ENCODE data around the gene CUEDC1. TPM values are rescaled to one million over a fixed set of nuclear protein-coding genes. Genes with fewer than 3 reads are reported as not detected.

Gene CUEDC1
- total and polyA plus RNA-seq, 2 of the 13 experiments (the other 11 are each of a cell fraction or from before 2014, with no cell fraction given) = 7.4 to 12.9 TPM

- TF ChIP-seq RERE (CRISPR knock-in tag; IDR thresholded peaks at IDR 0.05; ENCODE audit: low read depth) (0 out of 2 replicates have a peak, but pooled peaks have one; percentile 16), STAT5B (CRISPR knock-in tag; IDR thresholded peaks at IDR 0.05) (no peak), ZNF256 (CRISPR knock-in tag; conservative IDR thresholded peaks at IDR 0.05) (no peak), DMTF1 (CRISPR knock-in tag; IDR thresholded peaks at IDR 0.05) (no peak), DDIT3 (CRISPR knock-in tag; IDR thresholded peaks at IDR 0.05) (no peak), HNF1A (IDR thresholded peaks at IDR 0.05; ENCODE audit: low read depth) (no peak), HNF1A (CRISPR knock-in tag; IDR thresholded peaks at IDR 0.05; ENCODE audit: borderline replicate concordance) (no peak), ATF6 (CRISPR knock-in tag; conservative IDR thresholded peaks at IDR 0.05) (no peak), SP4 (CRISPR knock-in tag; IDR thresholded peaks at IDR 0.05) (no peak; the same call in 1 of the 2 replicates), ZNF382 (CRISPR knock-in tag; IDR thresholded peaks at IDR 0.05; ENCODE audit: borderline replicate concordance) (no peak), ZNF703 (CRISPR knock-in tag; IDR thresholded peaks at IDR 0.05; ENCODE audit: borderline replicate concordance) (no peak), ZNF205 (CRISPR knock-in tag; IDR thresholded peaks at IDR 0.05) (peak; percentile 57; the same call in 1 of the 2 replicates), REL (CRISPR knock-in tag; conservative IDR thresholded peaks at IDR 0.05) (no peak), HNRNPK (IDR thresholded peaks at IDR 0.05; ENCODE audit: low read depth, low read length, poor library complexity, severe bottlenecking) (no peak), NFE2L2 (IDR thresholded peaks at IDR 0.05; ENCODE audit: low read length) (no peak), ZFP1 (CRISPR knock-in tag; IDR thresholded peaks at IDR 0.05) (peak; percentile 72; the same call in 1 of the 2 replicates)
Observed at GRCh38 chr17:57938061-57938502, 17.1 kb downstream of the CUEDC1 start (continued).

All from HepG2 (cell line).